K562 (cell line): ENCODE data around the gene ZNF785. TPM values are rescaled to one million over a fixed set of nuclear protein-coding genes. Genes with fewer than 3 reads are reported as not detected.

Source experiments
- ATAC-seq: fragments of 200-7000 bp; cut with Tn5 transposase; 3 replicates; pipeline ENCODE4 v1.9.1; 2020; ENCODE audit warnings: moderate library complexity
- BruUV-seq: library from RNA; stranded (reverse); fragments of 400-500 nt; replicated peaks from 2 replicates; lab custom pipeline; 2021; lab: Mats Ljungman, UMichigan
- CTCF ChIA-PET: fragments of 300-600 bp; formaldehyde crosslinking; extraction: SDS; loops from one replicate; lab custom pipeline; 2021; ENCODE audit warnings: low intra/inter-chr PET ratio; lab: Yijun Ruan, JAX
- POLR2A ChIA-PET: fragments of 300-600, 350-650 bp; sonication (Branson Sonifier 250); formaldehyde crosslinking; extraction: SDS; loops from one replicate; lab custom pipeline; 2021; ENCODE audit warnings: antibody characterized with exemption, inconsistent platforms; lab: Yijun Ruan, JAX
- DNase-seq, 4 experiments: peaks; one replicate each; pipeline versions ENCODE4 v3.0.0 to v3.0.0-alpha.2; 2011 to 2018; ENCODE audit warnings: low spot score in 3 of 4, mixed read lengths in 3 of 4; ENCODE audit errors: extremely low read depth in 1 of 4
- FAIRE-seq: peaks from 2 replicates; lab custom pipeline; 2011; peaks lifted over from hg19 to GRCh38; lab: Jason Lieb, UNC
- H2AFZ ChIP-seq: 2 replicates; pipeline ENCODE4 v1.6.0; 2011; ENCODE audit warnings: low read depth, low read length, control low read depth, inconsistent platforms
- H3K27ac ChIP-seq: fragments of 200-600 bp; 3 replicates; pipeline ENCODE4 v1.8.0; 2011; ENCODE audit warnings: low read depth, mild to moderate bottlenecking, control low read depth, inconsistent platforms, low read length, moderate library complexity, mixed read lengths; ENCODE audit errors: extremely low read depth
- H3K27me3 ChIP-seq, 2 experiments: fragments of 300-600 bp in 1 of 2; 2 replicates in 1 of 2; 3 replicates in 1 of 2; pipeline versions ENCODE4 v1.6.0 to v1.8.0; 2011; ENCODE audit warnings: inconsistent platforms in 2 of 2, low read length in 2 of 2, mild to moderate bottlenecking in 1 of 2, mixed read lengths in 1 of 2, moderate library complexity in 1 of 2; ENCODE audit not compliant: control insufficient read depth in 2 of 2, insufficient read depth in 2 of 2
- H3K36me3 ChIP-seq: fragments of 300-600 bp; 3 replicates; pipeline ENCODE4 v1.8.0; 2011; ENCODE audit warnings: mild to moderate bottlenecking, low read length, inconsistent platforms; ENCODE audit not compliant: control insufficient read depth, insufficient read depth
- H3K4me1 ChIP-seq, 2 experiments: fragments of 200-600 bp in 1 of 2; replicated peaks in 1 of 2; 2 replicates in 1 of 2; 3 replicates in 1 of 2; pipeline versions ENCODE4 v1.5.1 to v1.8.0; 2011; ENCODE audit warnings: inconsistent platforms in 2 of 2, low read length in 2 of 2, mild to moderate bottlenecking in 1 of 2, mixed read lengths in 1 of 2, moderate library complexity in 1 of 2; ENCODE audit not compliant: control insufficient read depth in 2 of 2, insufficient read depth in 2 of 2
- H3K4me2 ChIP-seq: 2 replicates; pipeline ENCODE4 v1.6.1; 2011; ENCODE audit warnings: low read length, control low read depth, inconsistent platforms, mixed read lengths; ENCODE audit not compliant: insufficient read depth
- H3K4me3 ChIP-seq: fragments of 200-600 bp; sonication (generic), shearing (Covaris generic); 2 replicates; pipeline ENCODE4 v1.5.1; 2016; ENCODE audit warnings: control low read depth, inconsistent platforms
- H3K79me2 ChIP-seq: fragments of 200-600 bp; 3 replicates; pipeline ENCODE4 v1.8.0; 2011; ENCODE audit warnings: low read length, inconsistent platforms; ENCODE audit not compliant: control insufficient read depth, insufficient read depth
- H3K9ac ChIP-seq, 2 experiments: 2 replicates each; pipeline versions ENCODE4 v1.6.0 to v1.6.1; 2011; ENCODE audit warnings: low read depth in 2 of 2, low read length in 2 of 2, control low read depth in 1 of 2, inconsistent platforms in 1 of 2, mild to moderate bottlenecking in 1 of 2, mixed read lengths in 1 of 2; ENCODE audit not compliant: insufficient read depth in 1 of 2
- H3K9me1 ChIP-seq: one replicate; pipeline ENCODE4 v1.6.0; 2011; ENCODE audit warnings: inconsistent platforms, mild to moderate bottlenecking, low read length, moderate library complexity; ENCODE audit not compliant: control insufficient read depth, insufficient read depth
- H3K9me3 ChIP-seq: replicated peaks from 2 replicates; pipeline ENCODE4 v1.5.1; 2011; ENCODE audit warnings: low read depth, low read length, inconsistent platforms; ENCODE audit not compliant: control insufficient read depth, insufficient read depth
- H4K20me1 ChIP-seq: replicated peaks from 2 replicates; pipeline ENCODE4 v1.6.1; 2011; ENCODE audit warnings: low read length, inconsistent platforms, mixed read lengths; ENCODE audit not compliant: control insufficient read depth, insufficient read depth
- FOS ChIP-seq: IDR thresholded peaks from 3 replicates; pipeline ENCODE4 v1.6.1; 2011; ENCODE audit not compliant: insufficient read length; ENCODE audit errors: extremely low read depth
- SMARCC2 ChIP-seq: fragments of 450-650 bp; IDR thresholded peaks from 2 replicates; pipeline ENCODE4 v1.6.1; 2017; ENCODE audit warnings: antibody characterized with exemption, moderate library complexity, mild to moderate bottlenecking, low read depth
- THRAP3 ChIP-seq: fragments of 450-650 bp; IDR thresholded peaks from 2 replicates; pipeline ENCODE4 v1.6.1; 2016; ENCODE audit warnings: mild to moderate bottlenecking, inconsistent platforms, borderline replicate concordance
- ZNF316 ChIP-seq: fragments of 450-650 bp; IDR thresholded peaks from 2 replicates; pipeline ENCODE4 v1.6.1; 2016
- WGBS: fragments of 100-300 bp; shearing (Covaris generic); methylation state at CpG from one replicate; pipeline ENCODE4 v1.1.6; 2016; ENCODE audit warnings: low coverage, mixed read lengths; ENCODE audit not compliant: insufficient coverage; ENCODE audit errors: missing lambda C conversion rate; 5-methylcytosine and 5-hydroxymethylcytosine counted together
- in situ Hi-C: fragments of 300-500 bp; cut with MboI; formaldehyde crosslinking; loops from 4 replicates; pipeline ENCODE4 v1.15.0; 2018; ENCODE audit warnings: inconsistent platforms, mixed read lengths
- intact Hi-C: fragments of 100-400 bp; cut with micrococcal nuclease; formaldehyde crosslinking; loops from 2 replicates; pipeline ENCODE4 v1.14.2; 2022
- polyA plus RNA-seq, 8 experiments: library from polyadenylated mRNA; depleted of rRNA in 4 of 8; stranded (reverse) in 5 of 8; unstranded in 3 of 8; fragments of >200 nt; fragmentation: Nextera tagmentation in 2 of 8; fragmentation: Illumina TruSeq in 1 of 8; extraction: Ambion mirVana in 2 of 8; extraction: Trizol in 1 of 8; gene quantifications; 2 replicates each; pipeline versions ENCODE4 v1.2.1 to v1.2.3, GENCODE V29; 2011 to 2014; ENCODE audit warnings: inconsistent platforms in 1 of 8, missing spikeins in 1 of 8
- total RNA-seq, 7 experiments: library from RNA; depleted of rRNA in 6 of 7; stranded (reverse); fragments of >200 nt in 6 of 7; fragmentation: Illumina TruSeq in 2 of 7; extraction: Trizol in 2 of 7; gene quantifications; 2 replicates each; pipeline versions ENCODE4 v1.2.1 to v1.2.3, GENCODE V29; 2011 to 2021; ENCODE audit warnings: low replicate concordance in 1 of 7

The ZNF785 gene
- total and polyA plus RNA-seq, 9 of the 15 experiments (the other 6 are each of a cell fraction or from before 2014, with no cell fraction given), result 0.64 to 11.0 (median 6.4) TPM

GRCh38 chr16:30600215-30600614, 14.7 kb upstream of the ZNF785 start:
- POLR2A ChIA-PET, result interaction anchor here (0.7 to 3.1 kb wide), 2 partner anchors 8 to 10 kb away, joined by 3 to 13 read pairs; partner anchors contain the start of gene ZNF689
- WGBS, result 80% methylated on average over 3 of the region's 3 CpGs
- peaks cover 28% of the 10 kb centered on the region for H3K36me3 ChIP-seq
- no peak for TF ChIP-seq THRAP3
- peak; percentile 38; the same call in 1 of the 2 replicates for TF ChIP-seq ZNF316
- no peak overlapping the region for H3K27ac ChIP-seq
- H3K9ac ChIP-seq, result peak overlapping the region in 1 of 2 experiments; percentile 50; a peak in 1 of 4 replicates
- peaks cover 0 to 12% of the 10 kb centered on the region in 2 experiments; a peak in 2 of 5 replicates for H3K4me1 ChIP-seq
- no peaks in the 10 kb centered on the region for H3K27me3 ChIP-seq
- intact Hi-C loops, result no loop called here
- no peak for FAIRE-seq
- no peak for DNase-seq
- in situ Hi-C loops, result no loop called here
- H3K79me2 ChIP-seq, result no peaks in the 10 kb centered on the region
- no peak for ATAC-seq
- H4K20me1 ChIP-seq, result no peaks in the 10 kb centered on the region
- no peaks in the 10 kb centered on the region for H3K9me3 ChIP-seq
- no peaks in the 10 kb centered on the region for H3K9me1 ChIP-seq
- no TSS peak for BruUV-seq
- CTCF ChIA-PET, result no interaction called here
- no peak overlapping the region for H2AFZ ChIP-seq
- no peak overlapping the region for H3K4me3 ChIP-seq
- no peak overlapping the region for H3K4me2 ChIP-seq

- intact Hi-C loops (no loop called here), in situ Hi-C loops (no loop called here)
- FAIRE-seq (no peak), DNase-seq (no peak), ATAC-seq (no peak)
- no peak overlapping the region for H3K27ac ChIP-seq
- H2AFZ ChIP-seq, result no peak overlapping the region
- BruUV-seq, result no TSS peak
- H3K27me3 ChIP-seq, result no peaks in the 10 kb centered on the region
- H3K9ac ChIP-seq, result no peak overlapping the region
- H3K9me3 ChIP-seq, result no peaks in the 10 kb centered on the region
- ChIA-PET CTCF (no interaction called here), POLR2A (interaction anchor here (1.0 to 1.3 kb wide), 3 partner anchors 9 to 17 kb away, joined by 5 to 7 read pairs (median 5); partner anchors contain the start of gene ZNF689)
- H3K4me1 ChIP-seq, result peaks cover 5 to 7% of the 10 kb centered on the region in 2 experiments; a peak in 3 of 5 replicates
- H3K4me2 ChIP-seq, result no peak overlapping the region
- peaks cover 3% of the 10 kb centered on the region; the same call in 1 of the 3 replicates for H3K79me2 ChIP-seq
- H3K4me3 ChIP-seq, result no peak overlapping the region
- H3K36me3 ChIP-seq, result peaks cover 4% of the 10 kb centered on the region
- WGBS, result 85% methylated on average over 4 of the region's 4 CpGs
- H3K9me1 ChIP-seq, result no peaks in the 10 kb centered on the region
- H4K20me1 ChIP-seq, result no peaks in the 10 kb centered on the region
- TF ChIP-seq SMARCC2, result no peak
- no peak for TF ChIP-seq FOS
Measured at GRCh38 chr16:30592871-30593270, 7.4 kb upstream of the ZNF785 start.
